Measurements from ENCODE around the gene SLC22A5.

- TF ChIP-seq ZSCAN16 (tag by site-specific recombination; IDR thresholded peaks at IDR 0.05), result no peak
- TF ChIP-seq ZNF610 (tag by site-specific recombination; IDR thresholded peaks at IDR 0.05; ENCODE audit: borderline replicate concordance), result no peak
- TF ChIP-seq KLF10 (tag by site-specific recombination; IDR thresholded peaks at IDR 0.05), result no peak
- TF ChIP-seq YY1 (tag by site-specific recombination; IDR thresholded peaks at IDR 0.05), result no peak
- no peak for TF ChIP-seq PRDM1 (tag by site-specific recombination; IDR thresholded peaks at IDR 0.05)
- no peak for TF ChIP-seq ZNF792 (tag by site-specific recombination; IDR thresholded peaks at IDR 0.05)
Measured at GRCh38 chr5:132434416-132435286, 65.1 kb downstream of the SLC22A5 start.

Data from HEK293 (cell line).